BLaER1 (cell line): ENCODE results near the gene SMOC2.
A peak's percentile ranks its signal among the peaks of the same experiment; 100 is the strongest.
"Not testable (repeated sequence)": the region's sequence is repeated elsewhere in the genome, so short reads cannot be mapped to it uniquely, and the experiment has no call there.

ENCODE experiments used
- H3K27ac ChIP-seq: shearing (Covaris generic); formaldehyde crosslinking; 2 replicates; pipeline ENCODE4 v1.8.1; 2022
- H3K27me3 ChIP-seq: shearing (Covaris generic); formaldehyde crosslinking; 2 replicates; pipeline ENCODE4 v1.8.1; 2022
- H3K36me3 ChIP-seq: shearing (Covaris generic); formaldehyde crosslinking; 2 replicates; pipeline ENCODE4 v1.8.1; 2022
- H3K4me1 ChIP-seq: shearing (Covaris generic); formaldehyde crosslinking; 2 replicates; pipeline ENCODE4 v1.8.1; 2022
- H3K4me2 ChIP-seq: shearing (Covaris generic); formaldehyde crosslinking; 2 replicates; pipeline ENCODE4 v1.8.1; 2022
- H3K4me3 ChIP-seq: shearing (Covaris generic); formaldehyde crosslinking; 2 replicates; pipeline ENCODE4 v1.8.1; 2022
- H3K9ac ChIP-seq: shearing (Covaris generic); formaldehyde crosslinking; 2 replicates; pipeline ENCODE4 v1.8.1; 2022
- H3K9me3 ChIP-seq: shearing (Covaris generic); formaldehyde crosslinking; 2 replicates; pipeline ENCODE4 v1.8.1; 2022
- H4K20me1 ChIP-seq: shearing (Covaris generic); formaldehyde crosslinking; 2 replicates; pipeline ENCODE4 v1.8.1; 2022
- Cebpa-rat ChIP-seq: shearing (Covaris generic); IDR thresholded peaks from 2 replicates; pipeline ENCODE4 v1.8.1; 2022

The SMOC2 gene

GRCh38 chr6:168601111-168601510 is 160.1 kb downstream of the SMOC2 start:
- no peak overlapping the region for H3K27ac ChIP-seq
- peaks cover 34% of the 10 kb centered on the region for H3K4me1 ChIP-seq
- no peaks in the 10 kb centered on the region for H3K27me3 ChIP-seq
- no peaks in the 10 kb centered on the region for H4K20me1 ChIP-seq
- H3K4me3 ChIP-seq: no peak overlapping the region
- no peak overlapping the region for H3K9ac ChIP-seq
- TF ChIP-seq Cebpa-rat: no peak
- H3K4me2 ChIP-seq: no peak overlapping the region
- peaks cover 5% of the 10 kb centered on the region for H3K9me3 ChIP-seq
- no peaks in the 10 kb centered on the region for H3K36me3 ChIP-seq

- no peaks in the 10 kb centered on the region for H4K20me1 ChIP-seq
- H3K4me1 ChIP-seq: peaks cover 39% of the 10 kb centered on the region
- no peak overlapping the region for H3K27ac ChIP-seq
- H3K4me2 ChIP-seq: no peak overlapping the region
- H3K36me3 ChIP-seq: no peaks in the 10 kb centered on the region
- H3K9me3 ChIP-seq: peaks cover 5% of the 10 kb centered on the region
- no peak overlapping the region for H3K9ac ChIP-seq
- no peaks in the 10 kb centered on the region for H3K27me3 ChIP-seq
- TF ChIP-seq Cebpa-rat: no peak
- no peak overlapping the region for H3K4me3 ChIP-seq
Observed at GRCh38 chr6:168601546-168601945, 160.6 kb downstream of the SMOC2 start.

GRCh38 chr6:168602576-168602975 is 161.6 kb downstream of the SMOC2 start:
- H3K4me2 ChIP-seq: peak overlapping the region; percentile 14; the same call in 1 of the 2 replicates
- H3K9me3 ChIP-seq: peaks cover 5% of the 10 kb centered on the region
- H3K27me3 ChIP-seq: no peaks in the 10 kb centered on the region
- H3K4me1 ChIP-seq: peaks cover 49% of the 10 kb centered on the region
- H4K20me1 ChIP-seq: no peaks in the 10 kb centered on the region
- no peak for TF ChIP-seq Cebpa-rat
- H3K9ac ChIP-seq: no peak overlapping the region
- H3K36me3 ChIP-seq: no peaks in the 10 kb centered on the region
- H3K27ac ChIP-seq: no peak overlapping the region
- no peak overlapping the region for H3K4me3 ChIP-seq

GRCh38 chr6:168603234-168603633 is 162.2 kb downstream of the SMOC2 start:
- Histone ChIP-seq H3K4me2 (peak overlapping the region; percentile 14; the same call in 1 of the 2 replicates), H3K27ac (no peak overlapping the region), H3K27me3 (no peaks in the 10 kb centered on the region), H3K9ac (no peak overlapping the region), H3K9me3 (peaks cover 5% of the 10 kb centered on the region), H3K4me1 (peaks cover 56% of the 10 kb centered on the region), H4K20me1 (no peaks in the 10 kb centered on the region), H3K36me3 (no peaks in the 10 kb centered on the region), H3K4me3 (no peak overlapping the region)
- TF ChIP-seq Cebpa-rat: no peak

- H3K36me3 ChIP-seq: no peaks in the 10 kb centered on the region
- peaks cover 83% of the 10 kb centered on the region for H3K4me1 ChIP-seq
- H3K27me3 ChIP-seq: no peaks in the 10 kb centered on the region
- H4K20me1 ChIP-seq: no peaks in the 10 kb centered on the region
- TF ChIP-seq Cebpa-rat: no peak
- no peak overlapping the region for H3K4me3 ChIP-seq
- H3K4me2 ChIP-seq: peak overlapping the region; percentile 75
- H3K27ac ChIP-seq: 0 out of 2 replicates have a peak overlapping the region, but pooled peaks have one; percentile 32
- H3K9ac ChIP-seq: no peak overlapping the region
- peaks cover 5% of the 10 kb centered on the region for H3K9me3 ChIP-seq
Observed at GRCh38 chr6:168605964-168606363, 165.0 kb downstream of the SMOC2 start.

- H3K9me3 ChIP-seq: peaks cover 5% of the 10 kb centered on the region
- peak overlapping the region; percentile 59 for H3K27ac ChIP-seq
- peaks cover 85% of the 10 kb centered on the region for H3K4me1 ChIP-seq
- no peaks in the 10 kb centered on the region for H4K20me1 ChIP-seq
- H3K9ac ChIP-seq: no peak overlapping the region
- H3K4me3 ChIP-seq: no peak overlapping the region
- no peak for TF ChIP-seq Cebpa-rat
- H3K27me3 ChIP-seq: no peaks in the 10 kb centered on the region
- no peaks in the 10 kb centered on the region for H3K36me3 ChIP-seq
- H3K4me2 ChIP-seq: peak overlapping the region; percentile 75
Observed at GRCh38 chr6:168606722-168607121, 165.7 kb downstream of the SMOC2 start.

GRCh38 chr6:168607272-168608112 is 166.5 kb downstream of the SMOC2 start:
- Histone ChIP-seq H3K4me1 (peaks cover 78% of the 10 kb centered on the region), H3K9ac (peak overlapping the region; percentile 57), H4K20me1 (no peaks in the 10 kb centered on the region), H3K27me3 (no peaks in the 10 kb centered on the region), H3K9me3 (peaks cover 9% of the 10 kb centered on the region), H3K4me3 (peak overlapping the region; percentile 22; the same call in 1 of the 2 replicates), H3K4me2 (peak overlapping the region; percentile 75), H3K27ac (peak overlapping the region; percentile 72), H3K36me3 (no peaks in the 10 kb centered on the region)
- TF ChIP-seq Cebpa-rat: no peak

- Histone ChIP-seq H3K4me2 (peak overlapping the region; percentile 75), H3K9me3 (peaks cover 14% of the 10 kb centered on the region), H3K27me3 (no peaks in the 10 kb centered on the region), H3K36me3 (no peaks in the 10 kb centered on the region), H3K4me3 (peak overlapping the region; percentile 22; the same call in 1 of the 2 replicates), H4K20me1 (no peaks in the 10 kb centered on the region), H3K27ac (peak overlapping the region; percentile 72), H3K4me1 (peaks cover 72% of the 10 kb centered on the region), H3K9ac (peak overlapping the region; percentile 57)
- TF ChIP-seq Cebpa-rat: no peak
Observed at GRCh38 chr6:168608113-168608400, 167.1 kb downstream of the SMOC2 start.

GRCh38 chr6:168609026-168609685 is 168.2 kb downstream of the SMOC2 start:
- peak overlapping the region; percentile 12; the same call in 1 of the 2 replicates for H3K27ac ChIP-seq
- no peak for TF ChIP-seq Cebpa-rat
- H3K4me3 ChIP-seq: no peak overlapping the region
- no peak overlapping the region for H3K9ac ChIP-seq
- H3K9me3 ChIP-seq: peaks cover 18% of the 10 kb centered on the region
- H3K27me3 ChIP-seq: no peaks in the 10 kb centered on the region
- H3K36me3 ChIP-seq: no peaks in the 10 kb centered on the region
- peak overlapping the region; percentile 75 for H3K4me2 ChIP-seq
- H3K4me1 ChIP-seq: peaks cover 66% of the 10 kb centered on the region
- no peaks in the 10 kb centered on the region for H4K20me1 ChIP-seq

GRCh38 chr6:168609914-168610490 is 169.0 kb downstream of the SMOC2 start:
- no peaks in the 10 kb centered on the region for H4K20me1 ChIP-seq
- peaks cover 62% of the 10 kb centered on the region for H3K4me1 ChIP-seq
- H3K27me3 ChIP-seq: no peaks in the 10 kb centered on the region
- peaks cover 21% of the 10 kb centered on the region for H3K9me3 ChIP-seq
- H3K4me2 ChIP-seq: peak overlapping the region; percentile 75
- H3K27ac ChIP-seq: no peak overlapping the region
- H3K9ac ChIP-seq: no peak overlapping the region
- no peak for TF ChIP-seq Cebpa-rat
- H3K36me3 ChIP-seq: no peaks in the 10 kb centered on the region
- H3K4me3 ChIP-seq: no peak overlapping the region

GRCh38 chr6:168610966-168611365 is 170.0 kb downstream of the SMOC2 start:
- not testable (repeated sequence) for H3K9ac ChIP-seq, H3K27me3 ChIP-seq, H3K36me3 ChIP-seq, H4K20me1 ChIP-seq, H3K27ac ChIP-seq, H3K4me3 ChIP-seq
- Histone ChIP-seq H3K4me2 (peak overlapping the region; percentile 75), H3K9me3 (peaks cover 30% of the 10 kb centered on the region), H3K4me1 (peaks cover 53% of the 10 kb centered on the region)
